Measurements from ENCODE around the gene SIPA1L2. TPM values are rescaled to one million over a fixed set of nuclear protein-coding genes. Genes with fewer than 3 reads are reported as not detected.

The SIPA1L2 gene
- total RNA-seq, 2 experiments from 2014 or later = 6.1 to 6.2 TPM

- intact Hi-C loops (cut with micrococcal nuclease) = no loop called here
- Mint-ChIP-seq H3K4me3 (no peak overlapping the region), H3K27me3 (peaks cover 18% of the 10 kb centered on the region), H3K4me1 (ENCODE audit: low read depth) (peaks cover 3% of the 10 kb centered on the region), H3K27ac (no peak overlapping the region), H3K36me3 (no peaks in the 10 kb centered on the region), H3K9me3 (no peaks in the 10 kb centered on the region)
- CTCF ChIA-PET = no interaction called here
- DNase-seq = no peak
- POLR2A ChIA-PET = no interaction called here
These were observed 28.5 kb upstream of the SIPA1L2 start for GRCh38 chr1:232658386-232658785.

- H3K27me3 Mint-ChIP-seq = peaks cover 18% of the 10 kb centered on the region
- no peak overlapping the region for H3K27ac Mint-ChIP-seq
- POLR2A ChIA-PET = no interaction called here
- H3K4me1 Mint-ChIP-seq (ENCODE audit: low read depth) = peaks cover 3% of the 10 kb centered on the region
- no peak overlapping the region for H3K4me3 Mint-ChIP-seq
- H3K36me3 Mint-ChIP-seq = no peaks in the 10 kb centered on the region
- intact Hi-C loops (cut with micrococcal nuclease) = no loop called here
- no peak for DNase-seq
- CTCF ChIA-PET = interaction anchor here (0.7 kb wide), 1 partner anchor 141 kb away, joined by 3 read pairs; no protein-coding TSS in a partner anchor
- no peaks in the 10 kb centered on the region for H3K9me3 Mint-ChIP-seq
These were observed 27.6 kb upstream of the SIPA1L2 start for GRCh38 chr1:232657426-232658005.

- H3K36me3 Mint-ChIP-seq = no peaks in the 10 kb centered on the region
- no peaks in the 10 kb centered on the region for H3K9me3 Mint-ChIP-seq
- H3K27me3 Mint-ChIP-seq = peaks cover 13% of the 10 kb centered on the region
- ChIA-PET POLR2A (no interaction called here), CTCF (no interaction called here)
- intact Hi-C loops (cut with micrococcal nuclease) = no loop called here
- no peak overlapping the region for H3K27ac Mint-ChIP-seq
- H3K4me3 Mint-ChIP-seq = no peak overlapping the region
- DNase-seq = no peak
- peaks cover 3% of the 10 kb centered on the region for H3K4me1 Mint-ChIP-seq (ENCODE audit: low read depth)
These were observed 25.8 kb upstream of the SIPA1L2 start for GRCh38 chr1:232655746-232656085.

GRCh38 chr1:232655028-232655745 lies 25.3 kb upstream of the SIPA1L2 start:
- Mint-ChIP-seq H3K27ac (no peak overlapping the region), H3K4me1 (ENCODE audit: low read depth) (peaks cover 3% of the 10 kb centered on the region), H3K4me3 (no peak overlapping the region), H3K9me3 (no peaks in the 10 kb centered on the region), H3K36me3 (no peaks in the 10 kb centered on the region), H3K27me3 (peaks cover 12% of the 10 kb centered on the region)
- no peak for DNase-seq
- ChIA-PET POLR2A (no interaction called here), CTCF (no interaction called here)
- intact Hi-C loops (cut with micrococcal nuclease) = no loop called here

GRCh38 chr1:232653789-232654188 lies 23.9 kb upstream of the SIPA1L2 start:
- Mint-ChIP-seq H3K27me3 (peaks cover 7% of the 10 kb centered on the region), H3K4me1 (ENCODE audit: low read depth) (peaks cover 3% of the 10 kb centered on the region), H3K36me3 (no peaks in the 10 kb centered on the region), H3K27ac (no peak overlapping the region), H3K4me3 (no peak overlapping the region), H3K9me3 (no peaks in the 10 kb centered on the region)
- ChIA-PET POLR2A (no interaction called here), CTCF (interaction anchor here (1.0 kb wide), 1 partner anchor 9 kb away, joined by 3 read pairs; no protein-coding TSS in a partner anchor)
- intact Hi-C loops (cut with micrococcal nuclease) = no loop called here
- no peak for DNase-seq

- Mint-ChIP-seq H3K36me3 (no peaks in the 10 kb centered on the region), H3K4me1 (ENCODE audit: low read depth) (peaks cover 3% of the 10 kb centered on the region), H3K4me3 (no peak overlapping the region), H3K9me3 (no peaks in the 10 kb centered on the region), H3K27me3 (peaks cover 6% of the 10 kb centered on the region), H3K27ac (no peak overlapping the region)
- intact Hi-C loops (cut with micrococcal nuclease) = no loop called here
- CTCF ChIA-PET = no interaction called here
- POLR2A ChIA-PET = no interaction called here
- no peak for DNase-seq
These were observed 20.9 kb upstream of the SIPA1L2 start for GRCh38 chr1:232650845-232651244.

GRCh38 chr1:232650418-232650817 lies 20.5 kb upstream of the SIPA1L2 start:
- DNase-seq = no peak
- ChIA-PET CTCF (no interaction called here), POLR2A (no interaction called here)
- Mint-ChIP-seq H3K4me3 (no peak overlapping the region), H3K27ac (no peak overlapping the region), H3K27me3 (peaks cover 5% of the 10 kb centered on the region), H3K36me3 (no peaks in the 10 kb centered on the region), H3K4me1 (ENCODE audit: low read depth) (peaks cover 1% of the 10 kb centered on the region), H3K9me3 (no peaks in the 10 kb centered on the region)
- intact Hi-C loops (cut with micrococcal nuclease) = no loop called here

GRCh38 chr1:232648316-232648715 lies 18.4 kb upstream of the SIPA1L2 start:
- DNase-seq = no peak
- ChIA-PET POLR2A (no interaction called here), CTCF (no interaction called here)
- Mint-ChIP-seq H3K27ac (no peak overlapping the region), H3K4me1 (ENCODE audit: low read depth) (no peaks in the 10 kb centered on the region), H3K36me3 (no peaks in the 10 kb centered on the region), H3K9me3 (no peaks in the 10 kb centered on the region), H3K27me3 (peaks cover 4% of the 10 kb centered on the region), H3K4me3 (no peak overlapping the region)
- intact Hi-C loops (cut with micrococcal nuclease) = no loop called here

GRCh38 chr1:232644209-232644608 lies 14.3 kb upstream of the SIPA1L2 start:
- Mint-ChIP-seq H3K4me1 (ENCODE audit: low read depth) (no peaks in the 10 kb centered on the region), H3K9me3 (no peaks in the 10 kb centered on the region), H3K4me3 (no peak overlapping the region), H3K36me3 (no peaks in the 10 kb centered on the region), H3K27ac (no peak overlapping the region), H3K27me3 (peaks cover 7% of the 10 kb centered on the region)
- CTCF ChIA-PET = no interaction called here
- POLR2A ChIA-PET = no interaction called here
- DNase-seq = no peak
- intact Hi-C loops (cut with micrococcal nuclease) = no loop called here

- intact Hi-C loops (cut with micrococcal nuclease) = no loop called here
- H3K4me3 Mint-ChIP-seq = no peak overlapping the region
- no peak overlapping the region for H3K27ac Mint-ChIP-seq
- DNase-seq = no peak
- ChIA-PET POLR2A (no interaction called here), CTCF (no interaction called here)
- peaks cover 7% of the 10 kb centered on the region for H3K27me3 Mint-ChIP-seq
- no peaks in the 10 kb centered on the region for H3K36me3 Mint-ChIP-seq
- no peaks in the 10 kb centered on the region for H3K9me3 Mint-ChIP-seq
- H3K4me1 Mint-ChIP-seq (ENCODE audit: low read depth) = no peaks in the 10 kb centered on the region
These were observed 13.3 kb upstream of the SIPA1L2 start for GRCh38 chr1:232643251-232643650.

GRCh38 chr1:232641507-232641906 lies 11.6 kb upstream of the SIPA1L2 start:
- POLR2A ChIA-PET = no interaction called here
- Mint-ChIP-seq H3K27ac (no peak overlapping the region), H3K4me3 (no peak overlapping the region), H3K9me3 (no peaks in the 10 kb centered on the region), H3K27me3 (peaks cover 7% of the 10 kb centered on the region), H3K36me3 (no peaks in the 10 kb centered on the region), H3K4me1 (ENCODE audit: low read depth) (no peaks in the 10 kb centered on the region)
- intact Hi-C loops (cut with micrococcal nuclease) = no loop called here
- no peak for DNase-seq
- CTCF ChIA-PET = no interaction called here

GRCh38 chr1:232636799-232637198 lies 6.9 kb upstream of the SIPA1L2 start:
- POLR2A ChIA-PET = no interaction called here
- Mint-ChIP-seq H3K9me3 (no peaks in the 10 kb centered on the region), H3K27ac (no peak overlapping the region), H3K4me1 (ENCODE audit: low read depth) (no peaks in the 10 kb centered on the region), H3K27me3 (peaks cover 7% of the 10 kb centered on the region), H3K36me3 (no peaks in the 10 kb centered on the region), H3K4me3 (no peak overlapping the region)
- no peak for DNase-seq
- intact Hi-C loops (cut with micrococcal nuclease) = loop anchor here (5.0 to 10.0 kb wide), 5 partner anchors 156 to 658 kb away; partner anchors contain the start of gene PCNX2
- CTCF ChIA-PET = interaction anchor here (1.0 to 1.5 kb wide), 4 partner anchors 9 to 316 kb away, joined by 3 to 8 read pairs (median 4); no protein-coding TSS in a partner anchor

- no peak for DNase-seq
- Mint-ChIP-seq H3K27me3 (peaks cover 7% of the 10 kb centered on the region), H3K27ac (no peak overlapping the region), H3K4me1 (ENCODE audit: low read depth) (peaks cover 7% of the 10 kb centered on the region), H3K9me3 (no peaks in the 10 kb centered on the region), H3K36me3 (no peaks in the 10 kb centered on the region), H3K4me3 (no peak overlapping the region)
- CTCF ChIA-PET = no interaction called here
- POLR2A ChIA-PET = no interaction called here
- intact Hi-C loops (cut with micrococcal nuclease) = loop anchor here (1.0 to 10.0 kb wide), 6 partner anchors 156 to 659 kb away; partner anchors contain the start of gene PCNX2
These were observed 5.9 kb upstream of the SIPA1L2 start for GRCh38 chr1:232635778-232636356.

All from activated CD4-positive, alpha-beta memory T cell treated with anti-CD3 and anti-CD28 coated beads for 36 hours (primary cell).